ENCODE data around the gene PGM1. TPM values are rescaled to one million over a fixed set of nuclear protein-coding genes. Genes with fewer than 3 reads are reported as not detected.
A peak's percentile ranks its signal among the peaks of the same experiment; 100 is the strongest.

PGM1 gene
- total and polyA plus RNA-seq, 2 of the 13 experiments (the other 11 are each of a cell fraction or from before 2014, with no cell fraction given), result 51.6 to 105 TPM

GRCh38 chr1:63593886-63594605 is 835 bp downstream of the PGM1 start (continued):
- TF ChIP-seq KLF12 (CRISPR knock-in tag; IDR thresholded peaks at IDR 0.05; ENCODE audit: borderline replicate concordance) (peak; percentile 22; the same call in 1 of the 2 replicates), TRIM24 (CRISPR knock-in tag; IDR thresholded peaks at IDR 0.05) (no peak), ETS1 (CRISPR knock-in tag; IDR thresholded peaks at IDR 0.05) (no peak), TEAD3 (CRISPR knock-in tag; optimal IDR thresholded peaks at IDR 0.05; ENCODE audit: borderline replicate concordance) (no peak), HOXA5 (CRISPR knock-in tag; IDR thresholded peaks at IDR 0.05) (peak; percentile 16; the same call in 1 of the 2 replicates), MED1 (CRISPR knock-in tag; IDR thresholded peaks at IDR 0.05) (peak; percentile 19; the same call in 1 of the 2 replicates), SATB2 (CRISPR knock-in tag; IDR thresholded peaks at IDR 0.05) (no peak), ONECUT2 (CRISPR knock-in tag; IDR thresholded peaks at IDR 0.05) (no peak), SMAD1 (CRISPR knock-in tag; IDR thresholded peaks at IDR 0.05; ENCODE audit: borderline replicate concordance, low read depth) (no peak), AGO1 (IDR thresholded peaks at IDR 0.05; ENCODE audit: low read depth, low read length, poor library complexity, severe bottlenecking) (no peak), ZNF792 (CRISPR knock-in tag; IDR thresholded peaks at IDR 0.05) (no peak), RAD21 (CRISPR knock-in tag; IDR thresholded peaks at IDR 0.05) (0 out of 2 replicates have a peak, but pooled peaks have one; percentile 22), PRMT3 (CRISPR knock-in tag; IDR thresholded peaks at IDR 0.05; ENCODE audit: borderline replicate concordance, low read depth) (no peak), MZF1 (CRISPR knock-in tag; IDR thresholded peaks at IDR 0.05; ENCODE audit: borderline replicate concordance) (no peak), ZBTB42 (CRISPR knock-in tag; IDR thresholded peaks at IDR 0.05) (no peak), CSRNP2 (CRISPR knock-in tag; conservative IDR thresholded peaks at IDR 0.05; ENCODE audit: low read depth) (no peak), ZNF720 (CRISPR knock-in tag; IDR thresholded peaks at IDR 0.05) (no peak), GMEB1 (CRISPR knock-in tag; IDR thresholded peaks at IDR 0.05; ENCODE audit: borderline replicate concordance) (no peak), TFDP1 (CRISPR knock-in tag; IDR thresholded peaks at IDR 0.05; ENCODE audit: borderline replicate concordance) (no peak), ZBTB2 (CRISPR knock-in tag; IDR thresholded peaks at IDR 0.05; ENCODE audit: low read depth) (no peak), ZNF704 (CRISPR knock-in tag; IDR thresholded peaks at IDR 0.05; ENCODE audit: borderline replicate concordance) (no peak)

All from HepG2 (cell line).